HG02678 (cell line): Measurements from ENCODE around the gene NQO2.
"Not testable (repeated sequence)": the region's sequence is repeated elsewhere in the genome, so short reads cannot be mapped to it uniquely, and the experiment has no call there.

Experiments
- ATAC-seq: cut with Tn5 transposase; IDR thresholded peaks from one replicate; pipeline ENCODE4 v1.9.1; 2021; ENCODE audit warnings: mild to moderate bottlenecking, moderate library complexity; ENCODE audit not compliant: unreplicated experiment

The NQO2 gene

DNA sequence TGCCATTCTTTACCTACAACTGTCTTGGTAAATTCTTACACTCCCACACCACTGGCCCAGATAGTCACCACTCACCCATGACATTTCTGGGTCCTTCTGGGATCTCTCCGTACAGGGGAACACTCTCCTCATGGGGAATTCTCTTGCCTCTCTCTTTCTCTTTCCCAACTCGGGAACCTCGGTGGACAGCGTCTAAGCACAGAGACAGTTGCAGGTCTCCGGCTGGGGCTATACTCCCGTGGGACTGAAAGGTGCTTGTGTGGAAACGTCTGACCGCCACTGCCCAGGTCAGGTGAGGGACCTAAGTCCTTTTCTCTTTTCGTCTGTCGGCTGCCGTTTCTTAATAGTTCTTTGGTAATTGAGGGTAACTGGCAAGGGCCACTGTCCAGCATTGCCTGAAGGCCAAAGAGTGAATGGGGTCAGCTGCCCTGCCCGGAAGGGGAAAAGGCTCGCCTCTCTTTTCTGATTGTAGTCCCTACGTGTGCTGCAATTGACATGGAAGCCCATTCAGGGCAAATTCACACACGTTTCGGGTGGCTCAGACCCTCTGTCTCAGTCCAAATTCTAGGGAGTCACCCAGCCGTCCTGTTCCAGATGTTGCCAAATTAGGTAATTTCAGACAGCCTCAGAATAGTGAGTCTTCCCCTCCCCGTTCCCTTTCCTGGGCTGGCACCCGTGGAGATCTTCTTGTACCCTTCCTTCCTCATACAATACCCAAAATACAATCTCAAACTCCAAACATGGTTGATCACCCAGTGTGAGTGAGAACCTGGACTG is 37.4 kb downstream of the NQO2 start:
- no peak for ATAC-seq

DNA sequence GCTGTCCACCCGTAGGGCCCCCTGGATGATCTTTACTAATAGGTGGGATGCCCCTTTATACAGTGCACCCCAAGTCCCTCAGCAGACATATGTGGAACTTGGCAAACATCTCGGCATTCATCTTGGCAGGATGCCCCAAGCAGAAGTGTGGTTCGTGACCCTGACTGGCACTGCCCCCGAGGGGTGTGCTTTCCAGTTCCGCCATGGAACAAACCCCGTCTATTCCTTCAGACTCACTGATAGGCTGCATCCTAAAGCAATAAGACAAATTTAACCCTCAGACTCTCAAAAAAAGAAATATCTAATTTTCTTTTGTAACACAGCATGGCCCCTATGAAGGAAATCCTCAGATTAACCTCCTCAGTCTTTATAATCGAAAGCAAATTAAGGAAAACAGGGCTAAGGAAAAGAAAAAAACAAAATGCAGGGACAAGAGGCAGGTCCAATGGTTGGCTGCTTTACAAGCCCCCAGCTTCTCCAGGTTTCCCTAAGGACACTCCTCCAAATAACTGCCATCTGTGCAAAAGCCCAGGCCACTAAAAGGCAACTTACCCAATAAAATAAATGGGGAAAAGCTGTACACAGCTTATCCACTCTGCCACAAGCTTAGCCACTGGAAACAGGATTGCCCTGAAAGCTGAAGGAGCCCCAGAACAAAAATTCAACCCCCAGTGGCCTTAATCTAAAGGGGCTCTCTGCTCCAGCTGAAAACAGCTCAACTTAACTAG is 38.1 kb downstream of the NQO2 start:
- no peak for ATAC-seq

DNA sequence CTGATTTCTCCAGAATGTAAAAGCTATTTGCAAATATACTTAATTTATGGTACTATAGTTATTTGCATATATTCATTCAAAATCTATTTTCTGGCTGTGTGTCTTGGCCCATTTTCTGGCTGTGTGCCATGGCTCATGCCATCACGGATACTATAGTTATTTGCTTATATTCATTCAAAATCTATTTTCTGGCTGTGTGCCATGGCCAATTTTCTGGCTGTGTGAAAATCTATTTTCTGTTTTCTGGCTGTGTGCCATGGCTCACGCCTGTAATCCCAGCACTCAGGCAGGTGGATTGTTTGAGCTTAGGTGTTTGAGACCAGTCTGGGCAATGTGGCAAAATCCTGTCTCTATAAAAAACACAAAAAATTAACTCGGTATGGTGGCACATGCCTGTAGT is 39.7 kb downstream of the NQO2 start:
- no peak for ATAC-seq

DNA sequence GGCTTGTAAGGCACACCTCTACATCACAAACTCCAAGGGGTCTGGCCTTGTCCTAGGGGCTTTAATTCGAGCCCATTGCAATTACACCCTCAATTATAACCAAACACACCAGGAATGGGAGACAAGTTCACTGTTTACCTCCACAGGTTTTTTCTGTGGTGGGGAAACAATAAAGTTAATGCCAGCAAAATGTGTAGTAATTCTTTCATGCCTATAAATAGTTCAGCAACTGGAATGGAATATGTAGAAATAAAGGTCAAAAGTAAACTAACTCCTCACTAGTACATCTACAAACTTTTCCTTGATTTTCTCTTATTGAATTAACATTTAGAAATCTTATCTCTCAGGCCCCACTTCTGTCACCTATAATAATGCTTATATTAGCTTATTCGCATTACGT is 41.5 kb downstream of the NQO2 start:
- ATAC-seq: no peak

DNA sequence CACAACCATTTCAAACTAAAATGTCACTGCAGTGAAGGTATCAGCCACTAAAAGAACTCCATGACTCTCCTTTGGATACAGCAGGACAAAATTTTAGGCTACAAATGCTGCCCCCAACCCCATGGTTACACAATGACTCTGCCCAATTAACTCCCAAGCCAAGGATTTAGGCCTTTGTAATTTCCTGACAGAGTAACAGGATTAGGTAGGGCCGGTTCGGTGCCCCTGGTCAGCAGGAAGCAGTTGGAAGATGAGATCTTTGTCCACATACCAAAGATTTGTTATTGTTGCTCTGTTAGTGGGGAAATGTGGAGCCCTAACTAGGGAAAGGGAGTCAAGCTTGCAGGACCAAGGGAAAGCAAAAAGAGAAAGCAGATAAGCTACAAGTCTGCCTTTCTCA is 41.9 kb downstream of the NQO2 start:
- no peak for ATAC-seq

DNA sequence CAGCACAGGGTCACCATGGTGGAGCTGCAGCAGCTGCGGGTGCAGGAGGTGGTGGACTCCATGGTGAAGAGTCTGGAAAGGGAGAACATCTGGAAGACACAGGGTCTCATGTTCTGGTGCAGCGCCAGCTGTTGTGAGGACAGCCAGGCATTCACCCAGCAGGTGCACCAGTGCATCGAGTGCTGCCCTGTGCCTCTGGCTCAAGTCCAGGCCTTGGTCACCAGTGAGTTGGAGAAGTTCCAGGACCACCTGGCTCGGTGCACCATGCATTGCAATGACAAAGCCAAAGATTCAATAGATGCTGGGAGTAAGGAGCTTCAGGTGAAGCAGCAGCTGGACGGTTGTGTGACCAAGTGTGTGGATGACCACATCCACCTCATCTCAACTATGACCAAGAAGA is 45.7 kb downstream of the NQO2 start:
- no peak for ATAC-seq

DNA sequence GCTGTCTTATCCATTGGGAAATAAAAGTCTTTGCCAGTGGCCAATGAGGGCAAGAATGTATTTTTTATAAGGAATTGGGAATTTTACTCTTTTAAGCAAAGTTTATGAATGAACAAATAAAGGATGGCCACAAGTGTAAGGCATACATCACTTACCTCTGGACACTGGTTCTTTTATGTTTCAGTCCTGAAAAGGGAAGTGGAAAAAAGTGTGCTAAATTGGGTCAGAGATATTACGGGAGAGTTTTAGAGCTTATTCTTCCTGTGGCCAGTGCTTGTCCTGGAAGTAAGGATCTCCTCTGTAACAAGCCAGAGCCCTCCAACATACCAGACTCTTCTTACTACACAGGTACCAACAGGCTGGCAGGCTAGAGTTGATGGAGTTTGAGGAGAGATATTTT is 46.1 kb downstream of the NQO2 start:
- no peak for ATAC-seq

DNA sequence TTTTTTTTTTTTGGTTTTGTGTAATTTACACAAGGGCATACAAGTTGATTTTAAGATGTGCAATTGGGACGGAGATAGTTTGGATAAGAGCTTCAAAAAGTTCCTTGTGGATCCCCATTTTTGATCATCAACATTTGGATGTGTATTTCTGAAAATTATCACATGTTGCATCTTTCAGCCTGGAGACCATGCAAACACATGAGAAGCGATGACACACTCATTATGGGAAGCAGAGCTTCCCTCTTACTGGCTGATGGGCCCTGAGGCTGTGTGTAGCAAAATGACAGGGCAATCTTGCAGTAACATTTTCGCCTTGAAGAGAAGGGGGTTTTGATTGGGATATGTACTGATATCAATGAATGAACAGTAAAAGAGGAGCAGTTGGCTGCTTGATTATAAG is 46.6 kb downstream of the NQO2 start:
- ATAC-seq: no peak

DNA sequence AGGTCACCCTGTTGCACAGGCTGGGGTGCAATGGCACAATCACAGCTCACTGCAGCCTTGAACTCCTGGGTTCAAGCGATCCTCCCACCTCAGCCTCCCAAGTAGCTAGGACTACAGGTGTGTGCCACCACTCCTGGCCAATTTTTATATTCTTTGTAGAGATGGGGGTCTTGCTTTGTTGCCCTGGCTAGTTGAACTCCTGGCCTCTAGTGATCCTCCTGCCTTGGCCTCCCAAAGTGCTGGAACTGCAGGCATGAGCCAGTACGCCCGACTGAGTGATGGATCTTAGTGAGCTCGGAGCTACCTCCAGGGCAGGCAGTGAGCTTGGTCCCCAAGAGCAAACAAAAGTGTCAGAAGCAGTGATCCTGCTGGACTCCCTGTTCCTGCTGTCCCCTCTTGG is 48.3 kb downstream of the NQO2 start:
- not testable (repeated sequence) for ATAC-seq

DNA sequence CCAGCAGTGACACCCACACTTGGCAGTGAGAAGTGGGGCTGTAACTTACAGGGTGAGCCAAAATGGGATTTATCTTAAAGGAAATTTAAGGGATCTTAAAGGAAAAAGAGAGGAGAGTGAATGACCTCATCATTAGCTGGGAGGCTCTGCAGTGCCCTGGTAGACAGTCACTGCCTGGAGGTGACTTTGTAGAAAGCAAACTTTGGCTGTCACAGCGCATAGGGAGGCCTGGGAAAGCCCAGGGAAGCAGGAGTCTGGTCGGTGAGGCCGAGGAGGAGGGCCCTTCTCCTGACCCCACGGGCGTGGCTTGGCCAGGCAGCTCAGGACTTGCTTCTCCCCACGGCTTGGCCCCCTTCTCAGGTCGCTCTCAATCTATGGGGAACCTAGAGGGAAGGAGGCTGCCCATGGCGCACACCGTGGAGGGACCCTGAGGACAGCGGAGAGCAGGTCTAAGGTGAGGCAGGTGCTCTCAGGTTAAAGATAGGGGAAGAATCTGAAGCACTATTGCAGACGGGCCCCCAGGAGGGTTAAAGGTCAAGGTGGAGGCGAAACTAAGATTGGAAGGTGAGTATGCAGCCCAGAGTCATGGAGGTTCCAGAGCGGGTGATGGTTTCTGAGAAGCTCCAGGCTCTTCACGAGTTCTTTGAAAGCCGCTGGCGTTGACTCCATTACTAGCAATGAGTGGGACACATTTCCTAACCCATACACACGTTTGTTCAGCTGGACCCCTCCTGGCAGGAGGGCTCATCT is 53.0 kb downstream of the NQO2 start:
- ATAC-seq: no peak

DNA sequence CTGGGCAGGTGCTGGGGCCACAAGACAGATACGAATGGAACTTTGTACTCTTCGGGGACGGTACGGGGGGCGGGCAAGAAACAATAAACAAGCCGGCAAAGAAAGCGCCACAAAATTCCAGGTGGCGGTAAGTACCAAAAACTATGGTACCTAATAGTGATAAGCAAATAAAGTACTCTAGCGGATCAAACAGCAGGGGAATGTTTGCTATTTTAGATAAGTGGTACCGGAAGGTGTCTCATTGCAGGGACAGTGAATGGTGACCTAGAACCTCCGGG is 53.5 kb downstream of the NQO2 start:
- ATAC-seq: no peak

DNA sequence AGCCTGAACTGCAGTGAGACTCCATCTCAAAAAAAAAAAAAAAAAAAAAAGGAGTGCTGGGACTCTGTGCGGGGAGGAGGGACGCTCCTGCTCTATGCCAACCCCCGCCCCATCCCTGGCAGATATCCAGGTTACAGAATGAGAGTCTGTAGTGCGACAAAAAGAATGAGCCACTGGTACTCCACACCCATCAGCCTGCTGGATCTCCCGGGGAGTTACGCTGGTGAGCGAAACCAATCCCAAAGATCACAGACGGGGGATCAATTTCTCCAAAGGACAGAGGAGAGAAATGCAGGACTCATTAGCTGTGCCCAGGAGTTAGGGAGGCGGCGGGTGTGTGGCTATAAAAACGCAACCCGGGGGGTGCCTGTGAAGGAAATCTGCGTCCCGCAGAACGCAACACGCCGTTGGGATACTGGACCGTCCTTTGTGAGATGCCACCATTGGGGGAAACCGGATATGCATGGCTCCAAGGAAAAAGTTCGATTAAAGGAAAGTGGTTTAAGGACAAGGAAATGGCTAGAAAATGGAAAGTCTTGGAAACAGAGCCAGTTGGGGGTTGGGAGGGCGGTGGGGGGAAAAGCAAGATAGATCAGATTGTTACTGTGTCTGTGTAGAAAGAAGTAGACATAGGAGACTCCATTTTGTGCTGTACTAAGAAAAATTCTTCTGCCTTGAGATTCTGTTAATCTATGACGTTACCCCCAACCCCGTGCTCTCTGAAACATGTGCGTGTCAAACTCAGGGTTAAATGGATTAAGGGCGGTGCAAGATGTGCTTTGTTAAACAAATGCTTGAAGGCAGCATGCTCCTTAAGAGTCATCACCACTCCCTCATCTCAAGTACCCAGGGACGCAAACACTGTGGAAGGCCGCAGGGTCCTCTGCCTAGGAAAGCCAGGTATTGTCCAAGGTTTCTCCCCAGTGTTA is 54.8 kb downstream of the NQO2 start:
- not testable (repeated sequence) for ATAC-seq

DNA sequence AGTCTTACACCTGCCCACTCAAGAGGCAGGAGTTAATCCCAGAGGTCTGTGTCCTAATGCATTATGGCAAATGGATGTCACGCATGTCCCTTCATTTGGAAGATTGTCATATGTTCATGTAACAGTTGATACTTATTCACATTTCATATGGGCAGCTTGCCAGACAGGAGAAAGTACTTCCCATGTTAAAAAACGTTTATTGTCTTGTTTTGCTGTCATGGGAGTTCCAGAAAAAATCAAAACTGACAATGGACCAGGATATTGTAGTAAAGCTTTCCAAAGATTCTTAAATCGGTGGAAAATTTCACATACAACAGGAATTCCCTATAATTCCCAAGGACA is 55.4 kb downstream of the NQO2 start:
- ATAC-seq: not testable (repeated sequence)

DNA sequence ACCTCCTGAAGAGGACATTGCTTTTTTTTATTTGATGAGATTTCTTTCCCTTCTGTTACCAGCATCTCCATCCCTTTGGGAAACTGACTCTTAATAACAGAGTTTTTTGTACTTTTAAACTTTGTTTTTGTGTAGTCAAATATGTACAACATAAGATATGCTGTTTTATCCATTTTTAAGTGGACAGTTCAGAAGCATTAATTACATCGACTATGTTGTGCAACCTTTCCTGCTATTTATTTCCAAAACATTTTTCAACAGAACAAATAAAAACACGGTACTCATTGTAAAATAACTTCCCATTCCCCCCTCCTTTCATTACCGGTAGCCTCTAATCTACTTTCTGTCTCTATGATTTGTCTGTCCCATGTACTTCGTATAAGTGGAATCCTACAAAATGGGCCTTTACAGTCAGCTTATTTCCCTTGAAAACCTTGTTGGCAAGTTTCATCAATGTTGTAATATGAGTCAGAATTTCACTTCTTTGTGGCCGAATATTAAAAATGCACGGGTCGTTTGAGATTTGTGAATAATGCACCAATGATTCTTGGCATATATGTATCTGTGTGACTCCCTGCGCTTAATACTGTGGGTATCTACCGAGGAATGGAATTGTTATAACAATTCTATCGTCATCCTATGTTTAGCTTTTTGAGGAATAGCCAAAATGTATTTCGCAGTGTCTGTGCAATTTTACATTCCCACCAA is 57.5 kb downstream of the NQO2 start:
- ATAC-seq: no peak

DNA sequence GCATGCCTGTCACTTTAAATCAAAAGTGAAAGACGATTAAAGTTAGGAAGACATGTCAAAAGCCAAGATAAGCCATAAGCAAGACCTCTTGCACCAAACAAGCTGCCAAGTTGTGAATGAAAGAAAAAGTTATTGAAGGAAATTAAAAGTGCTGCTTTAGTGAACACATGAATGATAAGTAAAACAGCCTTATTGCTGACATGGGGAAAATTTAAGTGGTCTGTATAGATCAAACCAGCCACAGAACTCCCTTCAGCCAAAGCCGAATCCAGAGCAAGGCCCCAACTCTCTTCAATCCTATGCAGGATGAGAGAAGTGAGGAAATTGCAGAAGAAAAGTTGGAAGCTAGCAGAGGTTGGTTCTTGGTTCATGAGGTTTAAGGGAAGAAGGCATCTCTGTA is 59.3 kb downstream of the NQO2 start:
- no peak for ATAC-seq

DNA sequence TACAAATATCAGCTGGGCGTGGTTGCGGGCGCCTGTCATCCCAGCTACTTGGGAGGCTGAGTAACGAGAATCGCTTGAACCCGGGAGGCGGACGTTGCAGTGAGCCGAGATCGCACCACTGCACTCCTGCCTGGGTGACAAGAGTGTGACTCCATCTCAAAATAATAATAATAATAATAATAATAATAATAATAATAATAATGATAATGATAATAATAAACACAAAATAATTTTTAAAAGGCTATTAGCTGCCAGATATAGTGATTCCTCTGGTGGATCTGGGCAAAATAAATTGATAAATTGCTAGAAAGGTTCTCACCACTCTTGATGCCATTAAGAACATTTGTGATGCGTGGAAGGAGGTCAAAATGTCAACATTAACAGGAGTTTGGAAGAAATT is 60.4 kb downstream of the NQO2 start:
- not testable (repeated sequence) for ATAC-seq

DNA sequence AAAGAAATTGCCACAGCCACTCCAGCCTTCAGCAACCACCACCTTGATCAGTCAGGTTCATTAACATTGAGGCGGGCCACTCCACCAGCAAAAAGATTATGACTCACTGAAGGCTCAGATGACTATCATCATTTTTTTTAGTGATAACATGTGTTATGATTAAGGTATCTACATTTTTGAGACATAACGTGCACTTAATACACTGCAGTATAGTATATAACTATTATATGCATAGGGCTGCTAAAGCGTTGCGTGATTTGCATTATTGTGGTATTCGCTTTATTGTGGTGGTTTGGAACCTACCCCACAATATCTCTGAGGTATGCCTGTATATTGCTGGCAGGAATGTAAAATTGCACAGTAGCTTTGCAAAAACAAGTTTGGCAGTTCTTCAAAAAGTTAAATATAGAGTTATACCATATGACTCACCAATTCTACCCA is 61.8 kb downstream of the NQO2 start:
- ATAC-seq: no peak

DNA sequence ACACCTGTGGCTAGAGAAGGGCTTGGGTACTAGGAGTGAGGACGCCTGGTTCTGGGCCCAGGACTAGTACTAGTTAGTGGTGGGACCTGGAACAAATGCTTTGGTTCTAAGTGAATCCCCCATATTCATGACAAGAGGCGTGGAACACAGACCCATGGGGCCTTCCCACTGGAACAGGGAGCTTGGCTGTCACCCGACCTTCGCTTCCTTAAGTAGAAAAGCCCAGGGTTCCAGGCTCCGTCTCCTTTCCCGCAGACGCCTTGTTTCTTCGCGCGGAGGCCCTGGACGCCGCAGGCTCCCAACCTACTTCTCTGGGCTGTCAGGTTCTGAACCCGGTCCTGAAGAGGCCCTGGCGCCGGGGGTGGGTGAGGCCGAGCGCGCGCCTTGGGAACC is 63.6 kb downstream of the NQO2 start:
- not testable (repeated sequence) for ATAC-seq

DNA sequence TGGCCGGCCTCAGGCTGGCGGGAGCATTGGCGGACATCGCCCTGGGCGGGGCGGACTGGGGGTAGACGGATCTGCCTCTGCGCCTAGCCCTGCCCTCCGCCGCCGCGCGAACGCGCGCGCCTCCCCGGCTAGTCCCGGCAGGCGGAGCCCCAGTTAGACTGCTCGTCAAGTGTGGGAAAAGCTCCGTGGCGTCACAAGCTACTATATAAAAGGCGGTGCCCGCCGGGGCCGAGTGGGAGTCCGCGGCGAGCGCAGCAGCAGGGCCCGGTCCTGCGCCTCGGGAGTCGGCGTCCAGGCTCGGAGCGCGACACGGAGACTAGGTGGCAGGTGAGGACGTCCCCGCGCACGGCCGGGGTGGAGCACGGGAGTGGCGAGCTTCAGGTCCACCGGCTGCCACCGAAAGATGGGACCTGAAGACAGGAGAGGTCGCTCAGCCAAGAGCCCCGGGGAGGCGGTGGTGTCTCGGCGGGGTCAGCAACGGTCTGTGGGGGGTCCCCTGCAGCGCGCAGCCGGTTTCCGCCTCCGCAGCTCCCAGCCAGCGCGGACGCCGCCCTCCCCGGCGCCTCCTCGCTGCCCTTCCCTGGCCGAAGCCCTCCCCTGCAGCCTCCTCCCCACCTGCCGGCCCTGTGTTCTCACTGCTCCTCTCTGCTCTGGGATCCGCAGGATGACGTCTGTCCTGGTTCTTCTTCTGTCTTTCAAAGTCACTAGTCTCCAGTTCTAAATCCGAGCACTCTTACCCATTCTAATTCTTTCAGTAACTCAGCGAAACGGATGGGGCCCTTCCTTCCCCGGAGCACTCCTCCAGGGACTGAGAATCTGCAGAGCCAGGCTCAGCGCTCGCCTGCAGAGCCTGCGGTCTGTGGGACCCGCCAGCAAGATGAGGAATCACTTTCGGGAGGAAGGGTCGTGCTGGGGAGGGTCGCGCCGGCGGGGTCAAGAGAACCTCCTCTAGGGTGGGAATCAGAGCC is 64.3 kb downstream of the NQO2 start:
- ATAC-seq: peak; percentile 77
